ENCODE results near the gene NPEPL1.

The NPEPL1 gene

DNA sequence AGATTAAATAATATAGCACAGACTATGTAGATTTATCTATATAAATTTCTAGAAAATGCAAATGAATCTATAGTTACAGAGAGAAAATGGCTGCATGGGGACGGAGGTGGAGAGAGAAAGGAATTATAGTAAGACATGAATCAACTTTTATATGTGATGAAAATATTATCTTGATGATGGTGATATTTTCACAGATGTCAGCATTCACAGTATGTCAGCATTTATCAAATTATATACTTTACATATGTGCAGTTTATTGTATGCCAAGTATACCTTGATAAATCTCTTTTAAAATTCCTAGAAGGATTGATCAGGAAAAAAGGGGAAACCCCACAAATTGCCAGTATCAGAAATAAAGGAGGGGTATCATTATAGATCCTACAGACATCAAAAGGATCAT is 44.6 kb downstream of the NPEPL1 start:
- no peaks in the 10 kb centered on the region for H3K27me3 ChIP-seq
- H3K4me1 ChIP-seq, result no peaks in the 10 kb centered on the region
- H3K27ac ChIP-seq, result no peak overlapping the region

DNA sequence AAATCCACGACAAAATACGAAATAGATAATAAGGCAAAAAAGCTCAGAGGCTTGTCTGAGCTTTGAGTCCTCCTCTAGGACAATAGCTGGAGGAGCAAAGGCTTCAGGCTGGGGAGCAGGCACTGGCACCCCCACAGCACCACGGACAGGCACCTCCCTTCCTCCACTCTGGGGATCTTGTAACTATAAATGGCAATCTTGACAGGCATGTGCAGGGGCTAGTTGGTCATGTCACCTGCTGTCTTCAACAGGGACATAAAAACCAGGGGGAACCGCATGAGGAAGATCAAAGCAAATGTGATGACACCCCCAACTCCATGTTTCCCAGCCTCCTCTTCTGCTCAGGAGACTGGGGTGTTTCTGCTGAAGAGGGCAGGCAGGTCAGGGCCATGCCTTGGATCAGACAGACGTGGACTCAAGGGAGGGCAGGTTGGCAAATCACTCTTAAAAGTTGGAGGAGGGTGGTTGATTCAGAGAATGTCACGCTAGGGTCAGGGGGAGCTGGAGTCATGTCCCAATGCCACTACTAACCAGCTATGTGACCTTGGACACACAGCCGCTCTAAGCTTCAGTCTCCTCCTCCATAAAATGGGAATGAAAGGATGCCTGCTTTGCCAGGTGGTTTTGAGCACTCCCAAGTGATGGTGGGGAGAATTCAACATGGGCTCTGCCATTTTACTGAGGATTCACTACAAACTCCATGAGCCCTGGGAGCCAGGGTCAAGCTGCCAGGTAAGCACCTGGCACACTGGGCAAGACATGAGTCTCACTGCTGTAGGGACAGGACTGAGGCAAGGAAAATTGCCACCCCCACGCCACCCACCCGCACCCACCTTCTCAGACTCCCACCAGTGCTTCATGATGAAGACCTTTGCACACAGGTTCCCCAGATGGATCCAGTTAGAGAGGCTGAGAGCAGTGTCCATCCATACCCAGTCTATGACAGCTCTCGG is 48.0 kb downstream of the NPEPL1 start:
- H3K27ac ChIP-seq, result no peak overlapping the region

More for the DNA sequence above, 44.6 kb downstream of the NPEPL1 start:
- no peaks in the 10 kb centered on the region for H3K36me3 ChIP-seq
- no peak overlapping the region for H3K4me3 ChIP-seq
- H3K9me3 ChIP-seq, result no peaks in the 10 kb centered on the region
- no peak for TF ChIP-seq Cebpa-rat (IDR thresholded peaks at IDR 0.05)
- no peaks in the 10 kb centered on the region for H4K20me1 ChIP-seq
- H3K4me2 ChIP-seq, result no peak overlapping the region
- H3K9ac ChIP-seq, result no peak overlapping the region

GRCh38 chr20:58741384-58741783 is 48.8 kb downstream of the NPEPL1 start:
- Histone ChIP-seq H3K4me3 (no peak overlapping the region), H3K27ac (no peak overlapping the region), H3K9ac (no peak overlapping the region), H3K36me3 (no peaks in the 10 kb centered on the region), H3K9me3 (no peaks in the 10 kb centered on the region), H4K20me1 (no peaks in the 10 kb centered on the region), H3K4me1 (no peaks in the 10 kb centered on the region), H3K4me2 (no peak overlapping the region), H3K27me3 (no peaks in the 10 kb centered on the region)
- no peak for TF ChIP-seq Cebpa-rat (IDR thresholded peaks at IDR 0.05)

More for the DNA sequence above, 48.0 kb downstream of the NPEPL1 start:
- H3K9me3 ChIP-seq, result no peaks in the 10 kb centered on the region
- no peaks in the 10 kb centered on the region for H4K20me1 ChIP-seq
- H3K9ac ChIP-seq, result no peak overlapping the region
- no peaks in the 10 kb centered on the region for H3K4me1 ChIP-seq
- H3K27me3 ChIP-seq, result no peaks in the 10 kb centered on the region
- H3K36me3 ChIP-seq, result no peaks in the 10 kb centered on the region
- TF ChIP-seq Cebpa-rat (IDR thresholded peaks at IDR 0.05), result no peak
- H3K4me3 ChIP-seq, result no peak overlapping the region
- no peak overlapping the region for H3K4me2 ChIP-seq

GRCh38 chr20:58742668-58743566 is 50.3 kb downstream of the NPEPL1 start:
- Histone ChIP-seq H3K27ac (no peak overlapping the region), H3K4me2 (no peak overlapping the region), H3K4me3 (no peak overlapping the region), H3K4me1 (no peaks in the 10 kb centered on the region), H3K36me3 (no peaks in the 10 kb centered on the region), H3K27me3 (no peaks in the 10 kb centered on the region), H4K20me1 (no peaks in the 10 kb centered on the region), H3K9ac (no peak overlapping the region), H3K9me3 (no peaks in the 10 kb centered on the region)
- no peak for TF ChIP-seq Cebpa-rat (IDR thresholded peaks at IDR 0.05)

- no peak overlapping the region for H3K27ac ChIP-seq
- no peaks in the 10 kb centered on the region for H4K20me1 ChIP-seq
- H3K36me3 ChIP-seq, result no peaks in the 10 kb centered on the region
- no peak overlapping the region for H3K4me3 ChIP-seq
- no peaks in the 10 kb centered on the region for H3K27me3 ChIP-seq
- no peak overlapping the region for H3K4me2 ChIP-seq
- no peak for TF ChIP-seq Cebpa-rat (IDR thresholded peaks at IDR 0.05)
- no peak overlapping the region for H3K9ac ChIP-seq
- no peaks in the 10 kb centered on the region for H3K9me3 ChIP-seq
- no peaks in the 10 kb centered on the region for H3K4me1 ChIP-seq
These were observed 51.4 kb downstream of the NPEPL1 start for GRCh38 chr20:58743929-58744534.

- no peak for TF ChIP-seq Cebpa-rat (IDR thresholded peaks at IDR 0.05)
- Histone ChIP-seq H3K4me1 (no peaks in the 10 kb centered on the region), H3K9ac (no peak overlapping the region), H3K4me3 (no peak overlapping the region), H3K36me3 (no peaks in the 10 kb centered on the region), H3K9me3 (no peaks in the 10 kb centered on the region), H3K4me2 (no peak overlapping the region), H4K20me1 (no peaks in the 10 kb centered on the region), H3K27ac (no peak overlapping the region), H3K27me3 (no peaks in the 10 kb centered on the region)
These were observed 52.2 kb downstream of the NPEPL1 start for GRCh38 chr20:58744836-58745235.

DNA sequence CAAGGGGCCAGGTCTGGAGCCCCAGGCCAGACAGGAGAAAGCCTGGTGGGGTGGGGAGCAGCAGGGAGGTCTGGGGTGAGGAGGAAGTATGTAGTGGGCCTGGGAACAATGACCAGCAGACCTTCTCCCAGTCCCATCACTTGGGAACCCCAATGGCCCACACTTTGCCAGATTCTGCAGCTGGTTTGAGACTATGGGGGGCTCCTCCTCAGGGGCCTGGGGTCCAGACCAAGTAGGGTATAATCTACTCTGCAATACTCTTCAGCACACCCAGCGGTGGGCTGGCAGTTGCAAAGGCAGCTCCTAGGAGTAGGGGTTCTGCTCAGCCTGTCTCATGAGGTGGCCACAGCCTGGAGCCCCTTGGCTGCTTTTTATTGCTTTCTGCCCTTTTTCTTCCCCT is 52.8 kb downstream of the NPEPL1 start:
- H4K20me1 ChIP-seq, result no peaks in the 10 kb centered on the region
- no peak for TF ChIP-seq Cebpa-rat (IDR thresholded peaks at IDR 0.05)
- H3K27ac ChIP-seq, result no peak overlapping the region
- H3K4me3 ChIP-seq, result no peak overlapping the region
- H3K4me2 ChIP-seq, result no peak overlapping the region
- no peak overlapping the region for H3K9ac ChIP-seq
- no peaks in the 10 kb centered on the region for H3K4me1 ChIP-seq
- H3K9me3 ChIP-seq, result no peaks in the 10 kb centered on the region
- H3K36me3 ChIP-seq, result no peaks in the 10 kb centered on the region
- no peaks in the 10 kb centered on the region for H3K27me3 ChIP-seq

- Histone ChIP-seq H3K27ac (no peak overlapping the region), H3K4me1 (0 out of 2 replicates have a peak, but pooled peaks cover 6% of the 10 kb centered on the region), H3K36me3 (no peaks in the 10 kb centered on the region), H3K27me3 (no peaks in the 10 kb centered on the region), H3K4me3 (no peak overlapping the region), H3K9me3 (no peaks in the 10 kb centered on the region), H3K4me2 (no peak overlapping the region), H3K9ac (no peak overlapping the region), H4K20me1 (no peaks in the 10 kb centered on the region)
- no peak for TF ChIP-seq Cebpa-rat (IDR thresholded peaks at IDR 0.05)
These were observed 54.0 kb downstream of the NPEPL1 start for GRCh38 chr20:58746620-58747019.

DNA sequence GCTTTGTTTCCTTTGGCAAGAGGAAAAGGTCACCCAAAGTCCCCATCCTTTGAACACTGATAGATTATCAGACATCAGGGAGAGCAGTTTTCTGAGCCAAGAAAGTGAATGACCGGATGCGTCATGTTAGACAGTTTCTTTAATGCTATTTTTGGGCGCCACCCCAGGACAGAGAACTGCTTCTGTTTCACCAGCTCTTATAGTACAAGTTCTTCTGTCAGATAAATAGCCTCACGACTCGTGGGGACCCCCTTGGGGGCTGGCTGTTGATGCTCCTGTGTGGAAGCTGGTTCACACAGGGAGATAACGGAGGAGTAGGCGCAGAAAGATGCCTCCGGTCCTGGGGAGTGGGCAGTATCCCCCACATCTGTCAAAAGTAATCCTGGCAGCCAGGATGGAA is 54.6 kb downstream of the NPEPL1 start:
- Histone ChIP-seq H3K4me2 (no peak overlapping the region), H3K36me3 (no peaks in the 10 kb centered on the region), H3K27ac (no peak overlapping the region), H4K20me1 (no peaks in the 10 kb centered on the region), H3K4me1 (0 out of 2 replicates have a peak, but pooled peaks cover 6% of the 10 kb centered on the region), H3K4me3 (no peak overlapping the region), H3K9me3 (no peaks in the 10 kb centered on the region), H3K9ac (no peak overlapping the region), H3K27me3 (no peaks in the 10 kb centered on the region)
- TF ChIP-seq Cebpa-rat (IDR thresholded peaks at IDR 0.05), result no peak

Measured in BLaER1 (cell line).